Stimulated activated CD8-positive, alpha-beta memory T cell treated with anti-CD3 and anti-CD28 coated beads, Interleukin-15, amount 100 ng/mL, for 1 hour (primary cell): ENCODE data around the gene KIRREL3.

Experiments used
- DNase-seq: peaks from one replicate; pipeline ENCODE4 v3.0.0-alpha.2; 2020; ENCODE audit warnings: low read depth

Gene KIRREL3

GRCh38 chr11:127000291-127000968 is at the start of gene KIRREL3:
KIRREL3 (minus strand) TSS chr11:127000770.
- DNase-seq = no peak

GRCh38 chr11:127050186-127050585 is 49.6 kb upstream of the KIRREL3 start:
- no peak for DNase-seq

- DNase-seq = no peak
These were observed 48.9 kb upstream of the KIRREL3 start for GRCh38 chr11:127049486-127049885.

GRCh38 chr11:127044535-127044934 is 44.0 kb upstream of the KIRREL3 start:
- no peak for DNase-seq

- DNase-seq = no peak
These were observed 41.9 kb upstream of the KIRREL3 start for GRCh38 chr11:127042445-127042844.

- no peak for DNase-seq
These were observed 39.0 kb upstream of the KIRREL3 start for GRCh38 chr11:127039591-127039990.

GRCh38 chr11:127037596-127037995 is 37.0 kb upstream of the KIRREL3 start:
- no peak for DNase-seq

GRCh38 chr11:127037001-127037400 is 36.4 kb upstream of the KIRREL3 start:
- DNase-seq = no peak

- DNase-seq = no peak
These were observed 35.3 kb upstream of the KIRREL3 start for GRCh38 chr11:127035824-127036223.

- no peak for DNase-seq
These were observed 34.4 kb upstream of the KIRREL3 start for GRCh38 chr11:127034973-127035372.

GRCh38 chr11:127028648-127029047 is 28.1 kb upstream of the KIRREL3 start:
- no peak for DNase-seq

- DNase-seq = no peak
These were observed 27.2 kb upstream of the KIRREL3 start for GRCh38 chr11:127027789-127028188.

GRCh38 chr11:127027000-127027399 is 26.4 kb upstream of the KIRREL3 start:
- DNase-seq = no peak

- DNase-seq = no peak
These were observed 23.4 kb upstream of the KIRREL3 start for GRCh38 chr11:127023991-127024390.

- DNase-seq = no peak
These were observed 18.2 kb upstream of the KIRREL3 start for GRCh38 chr11:127018683-127019279.

- DNase-seq = no peak
These were observed 16.9 kb upstream of the KIRREL3 start for GRCh38 chr11:127017482-127017881.

- no peak for DNase-seq
These were observed 13.0 kb upstream of the KIRREL3 start for GRCh38 chr11:127013550-127013949.

GRCh38 chr11:127006311-127006710 is 5.7 kb upstream of the KIRREL3 start:
- no peak for DNase-seq

- no peak for DNase-seq
These were observed 2.9 kb upstream of the KIRREL3 start for GRCh38 chr11:127003260-127003981.

GRCh38 chr11:127002669-127003259 is 2.2 kb upstream of the KIRREL3 start:
- no peak for DNase-seq

GRCh38 chr11:127000981-127001380 is 411 bp upstream of the KIRREL3 start:
- DNase-seq = no peak

GRCh38 chr11:126999366-126999765 is 1.2 kb downstream of the KIRREL3 start:
- no peak for DNase-seq

GRCh38 chr11:126997641-126998040 is 2.9 kb downstream of the KIRREL3 start:
- DNase-seq = no peak
